Activated CD4-positive, alpha-beta T cell treated with anti-CD3 and anti-CD28 coated beads for 24 hours (primary cell): ENCODE results near the gene RFX3.

ENCODE experiments used
- DNase-seq, 2 donors: peaks; one replicate each; pipeline ENCODE4 v3.0.0-alpha.2; 2020; ENCODE audit warnings: low read depth in 2 of 2

RFX3 gene

GRCh38 chr9:3513265-3513818, 12.5 kb downstream of the RFX3 start:
- no peak for DNase-seq

DNA sequence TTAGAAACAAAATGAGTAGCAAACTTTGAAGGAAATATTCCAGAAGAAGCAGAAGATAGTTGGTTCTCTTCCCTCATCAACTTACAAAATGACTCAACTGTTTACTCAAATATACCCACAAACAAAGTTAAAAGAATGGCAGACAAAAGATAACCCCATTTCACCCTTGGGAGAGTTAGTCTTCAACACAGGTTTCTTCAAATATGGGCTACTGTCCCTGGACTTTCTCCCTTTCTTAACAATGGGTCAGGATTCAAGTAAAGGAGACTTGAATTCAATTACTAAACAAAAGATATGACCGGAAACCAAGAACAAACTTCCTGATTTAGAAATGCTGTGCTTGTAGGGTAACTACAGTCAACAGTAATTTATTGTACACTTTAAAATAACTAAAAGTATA, 14.2 kb downstream of the RFX3 start:
- no peak for DNase-seq

- no peak for DNase-seq
These were observed 15.0 kb downstream of the RFX3 start for GRCh38 chr9:3510796-3511195.

- no peak for DNase-seq
These were observed 15.9 kb downstream of the RFX3 start for GRCh38 chr9:3509926-3510325.

- no peak for DNase-seq
These were observed 17.1 kb downstream of the RFX3 start for GRCh38 chr9:3508521-3509291.

DNA sequence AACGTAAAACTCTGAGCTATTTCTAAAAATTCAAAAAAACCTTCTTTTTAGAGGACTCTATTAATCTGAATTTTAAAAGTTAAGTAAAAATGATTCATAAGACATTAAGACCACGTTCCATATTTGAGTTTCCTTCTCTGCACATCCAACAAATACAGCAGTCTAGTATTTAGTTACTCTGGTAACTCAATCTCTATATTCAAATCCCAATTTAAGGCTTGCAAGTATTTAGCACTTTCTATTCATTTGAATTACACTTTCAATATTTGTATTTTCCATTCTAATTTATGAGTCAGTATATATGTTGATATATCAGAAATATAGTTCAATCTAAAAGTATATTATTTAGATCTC, 17.7 kb downstream of the RFX3 start:
- no peak for DNase-seq

GRCh38 chr9:3507395-3508077, 18.3 kb downstream of the RFX3 start:
- DNase-seq: no peak

- DNase-seq: no peak
These were observed 19.6 kb downstream of the RFX3 start for GRCh38 chr9:3506164-3506563.

- DNase-seq: no peak
These were observed 23.0 kb downstream of the RFX3 start for GRCh38 chr9:3502560-3503398.

- no peak for DNase-seq
These were observed 25.8 kb downstream of the RFX3 start for GRCh38 chr9:3500044-3500443.

DNA sequence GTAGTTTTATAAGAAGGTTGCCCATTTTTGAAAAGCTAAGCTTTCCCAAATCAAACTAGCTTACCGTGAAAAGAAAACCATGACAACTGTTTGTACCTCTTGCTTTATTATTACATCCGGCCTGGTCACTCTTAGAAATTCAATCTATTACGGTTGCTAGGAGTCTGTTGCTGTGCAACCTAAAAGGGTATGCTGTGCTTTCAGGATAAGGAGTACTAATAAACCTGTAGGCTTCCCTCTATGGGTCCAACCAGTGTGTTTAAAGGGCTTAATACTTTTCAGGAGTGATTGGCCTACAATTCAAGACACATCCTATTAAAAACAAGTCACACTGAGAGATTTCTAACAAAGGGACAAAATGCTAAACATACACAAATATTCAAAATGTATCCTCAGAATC, 27.1 kb downstream of the RFX3 start:
- DNase-seq: no peak

DNA sequence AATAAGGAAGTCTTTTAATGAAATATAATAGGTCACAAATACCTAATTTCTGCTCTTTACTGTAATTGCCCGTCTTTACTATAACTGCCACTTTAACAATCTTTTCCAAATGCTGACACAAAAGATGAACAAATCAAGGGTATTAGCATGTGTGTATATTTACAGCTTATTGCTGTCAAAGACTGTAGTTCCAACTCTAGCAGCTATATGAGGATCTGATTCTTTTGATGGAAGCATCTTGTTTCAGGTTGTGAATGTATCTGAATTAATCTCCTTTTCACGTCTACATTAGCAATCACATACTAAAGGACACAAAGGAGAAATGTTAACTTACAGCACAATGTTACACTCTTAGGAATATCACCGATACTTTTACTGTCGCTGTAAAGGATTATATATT, 27.9 kb downstream of the RFX3 start:
- no peak for DNase-seq

DNA sequence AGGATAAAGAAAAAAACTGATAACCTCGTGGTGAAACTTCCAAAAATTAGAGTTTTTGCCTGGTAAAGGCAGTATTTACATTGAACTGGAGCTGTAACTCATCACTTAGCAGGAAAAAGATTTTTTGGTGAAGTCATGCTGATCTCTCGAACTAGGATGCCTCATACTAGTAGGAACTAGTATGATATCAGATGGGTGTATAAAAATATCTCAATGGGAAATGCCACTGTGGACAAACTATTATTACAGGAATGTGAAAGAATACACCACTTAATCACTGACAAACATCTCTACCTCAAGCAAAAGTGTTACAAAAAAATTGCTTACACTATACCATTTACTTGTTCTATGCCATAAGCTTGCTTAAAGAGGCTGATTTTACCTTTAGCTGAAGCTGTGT, 28.4 kb downstream of the RFX3 start:
- no peak for DNase-seq

DNA sequence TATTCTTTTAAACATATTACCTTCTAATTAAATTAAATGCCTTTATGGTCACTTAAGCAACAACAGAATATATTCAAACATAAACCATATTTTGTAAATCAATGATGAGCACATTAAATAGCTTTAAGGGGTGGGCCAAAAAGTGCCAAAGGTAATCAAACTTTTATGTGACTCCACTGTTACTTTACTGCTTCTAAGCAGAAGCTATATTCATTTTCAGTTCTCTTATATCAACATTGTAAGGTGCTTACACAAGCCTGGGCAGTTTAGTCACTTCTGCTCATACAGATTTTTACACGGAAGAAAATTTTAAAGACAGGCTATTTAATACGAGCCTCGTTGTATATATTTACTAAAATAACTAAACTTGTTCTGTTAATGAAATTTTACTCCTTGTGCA, 29.9 kb downstream of the RFX3 start:
- no peak for DNase-seq

DNA sequence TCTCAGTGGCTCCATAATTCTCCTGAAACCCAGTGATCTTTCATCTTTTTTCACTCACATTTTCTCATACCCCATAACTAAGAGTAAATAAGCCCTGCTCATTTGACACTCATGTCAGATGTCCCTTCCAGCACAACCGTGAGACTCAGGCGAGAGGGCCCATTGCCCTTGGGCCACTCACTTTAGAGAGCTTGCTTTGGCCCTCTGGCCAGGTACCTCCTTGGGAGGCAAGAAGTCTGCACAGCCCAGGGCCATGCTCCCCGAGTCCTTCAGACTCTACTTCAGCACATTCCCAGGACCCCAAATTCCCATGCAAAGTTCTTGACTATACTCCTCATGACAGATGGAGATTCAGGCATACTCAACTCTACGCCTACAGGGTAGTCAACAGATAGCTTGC, 33.6 kb downstream of the RFX3 start:
- DNase-seq: no peak

DNA sequence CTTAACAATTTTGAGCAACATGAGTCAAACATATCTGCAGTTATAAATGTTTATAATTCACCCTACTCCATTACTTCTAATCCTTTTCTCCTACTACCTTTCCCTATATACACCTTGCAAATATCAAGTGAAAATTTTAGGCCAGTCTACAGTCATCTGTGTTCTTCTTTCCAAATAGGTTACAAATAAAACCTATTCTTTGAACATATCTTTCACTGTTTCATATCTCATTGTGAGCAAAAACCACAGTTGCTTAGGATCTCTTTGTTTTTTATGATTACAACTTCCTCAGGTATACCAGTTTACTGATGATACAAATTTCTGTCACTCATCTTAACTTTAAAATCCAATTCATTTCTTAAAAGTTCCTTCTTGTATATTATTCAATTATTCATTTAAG, 34.4 kb downstream of the RFX3 start:
- DNase-seq: no peak

DNA sequence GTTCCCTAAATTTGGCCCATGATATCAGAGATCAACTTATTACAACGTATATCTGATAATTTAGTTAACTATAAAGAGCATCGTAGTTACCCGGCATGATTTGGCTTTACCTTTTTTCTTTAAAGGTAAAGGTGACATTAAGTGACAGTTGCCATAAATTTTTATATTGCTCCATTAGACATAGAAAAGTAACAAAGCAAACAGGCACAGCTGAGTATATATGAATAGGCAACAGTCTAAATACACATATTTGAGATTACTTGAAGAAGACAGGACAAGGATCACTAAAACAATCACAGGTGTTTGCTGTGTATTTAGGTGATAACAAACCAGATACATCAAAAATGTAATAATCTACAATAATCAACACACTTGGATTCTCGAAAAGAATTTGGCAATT, 34.8 kb downstream of the RFX3 start:
- DNase-seq: no peak

- no peak for DNase-seq
These were observed 43.2 kb downstream of the RFX3 start for GRCh38 chr9:3482578-3482977.

- DNase-seq: no peak
These were observed 45.5 kb downstream of the RFX3 start for GRCh38 chr9:3480353-3480655.

DNA sequence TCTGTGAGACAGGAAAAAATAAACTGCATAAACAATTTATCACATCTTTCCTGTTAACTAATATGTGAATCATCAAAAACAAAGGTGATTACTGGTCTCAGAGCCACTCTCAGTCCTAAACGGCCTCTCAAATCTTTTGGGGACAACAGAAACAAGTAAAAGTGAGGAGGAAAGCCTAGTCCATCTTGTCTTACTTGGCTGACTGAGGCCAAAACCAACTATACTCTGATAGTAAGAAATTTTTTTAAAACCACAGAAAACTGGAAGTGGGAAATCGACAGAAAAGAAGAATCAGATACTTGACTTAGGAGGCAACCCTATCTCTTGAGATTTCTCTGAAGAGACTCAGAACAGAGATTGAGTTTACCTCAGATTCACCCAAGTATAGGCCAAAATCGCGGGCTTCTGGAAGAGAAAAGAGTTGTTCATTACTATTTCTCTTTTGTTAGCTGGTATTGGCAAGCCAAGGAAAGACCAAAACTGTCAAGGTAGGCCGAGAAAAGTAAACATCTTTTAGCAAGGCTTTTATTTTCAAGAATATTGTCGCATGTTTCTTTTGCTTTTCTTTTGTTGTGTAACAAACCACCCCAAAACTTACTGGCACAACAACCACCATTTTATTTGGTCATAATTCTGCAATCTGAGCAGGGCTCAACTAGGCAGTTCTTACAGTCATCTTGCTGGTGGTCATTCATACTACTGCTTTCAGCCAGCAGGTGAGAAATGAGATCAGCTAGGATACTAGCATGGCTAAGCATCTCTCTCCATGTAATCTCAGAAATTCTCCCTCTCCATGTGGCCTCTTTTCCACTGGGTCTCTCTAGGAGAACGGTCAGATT, 46.1 kb downstream of the RFX3 start:
- DNase-seq: no peak

DNA sequence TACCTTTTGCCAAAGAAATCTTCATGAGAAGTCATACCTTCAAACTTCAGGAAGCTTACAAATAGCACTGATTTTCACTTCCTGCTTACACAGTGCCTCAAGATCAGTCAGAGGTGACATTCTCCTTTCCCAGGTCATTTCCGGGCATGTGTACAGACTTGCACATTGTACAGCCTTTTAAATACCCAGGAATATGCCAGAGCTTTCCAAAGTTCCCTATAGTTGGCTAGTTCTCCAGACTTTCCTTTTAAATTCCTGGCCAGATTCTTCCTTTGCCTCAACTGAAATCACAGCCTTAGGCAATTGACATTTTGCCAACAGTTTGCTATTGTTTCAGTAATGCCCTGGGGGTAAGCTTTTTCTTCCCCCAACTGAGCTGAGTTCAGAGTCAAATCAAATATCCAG, 47.2 kb downstream of the RFX3 start:
- no peak for DNase-seq
